ENCODE results near the gene LYPD6B.

The LYPD6B gene

GRCh38 chr2:149258531-149258930, 220.0 kb downstream of the LYPD6B start:
- no peak for DNase-seq (ENCODE audit: insufficient read length, low spot score)
- no peak for TF ChIP-seq POLR2A (IDR thresholded peaks at IDR 0.05; ENCODE audit: low read depth, low read length)
- FAIRE-seq: no peak

GRCh38 chr2:149259136-149259535, 220.6 kb downstream of the LYPD6B start:
- no peak for TF ChIP-seq POLR2A (IDR thresholded peaks at IDR 0.05; ENCODE audit: low read depth, low read length)
- FAIRE-seq: no peak
- DNase-seq (ENCODE audit: insufficient read length, low spot score): no peak

GRCh38 chr2:149261692-149262091, 223.2 kb downstream of the LYPD6B start:
- DNase-seq (ENCODE audit: insufficient read length, low spot score) (no peak), FAIRE-seq (no peak)
- TF ChIP-seq POLR2A (IDR thresholded peaks at IDR 0.05; ENCODE audit: low read depth, low read length): no peak
